Measurements from ENCODE around the gene HLA-B.
A peak's percentile ranks its signal among the peaks of the same experiment; 100 is the strongest.

HLA-B gene

DNA sequence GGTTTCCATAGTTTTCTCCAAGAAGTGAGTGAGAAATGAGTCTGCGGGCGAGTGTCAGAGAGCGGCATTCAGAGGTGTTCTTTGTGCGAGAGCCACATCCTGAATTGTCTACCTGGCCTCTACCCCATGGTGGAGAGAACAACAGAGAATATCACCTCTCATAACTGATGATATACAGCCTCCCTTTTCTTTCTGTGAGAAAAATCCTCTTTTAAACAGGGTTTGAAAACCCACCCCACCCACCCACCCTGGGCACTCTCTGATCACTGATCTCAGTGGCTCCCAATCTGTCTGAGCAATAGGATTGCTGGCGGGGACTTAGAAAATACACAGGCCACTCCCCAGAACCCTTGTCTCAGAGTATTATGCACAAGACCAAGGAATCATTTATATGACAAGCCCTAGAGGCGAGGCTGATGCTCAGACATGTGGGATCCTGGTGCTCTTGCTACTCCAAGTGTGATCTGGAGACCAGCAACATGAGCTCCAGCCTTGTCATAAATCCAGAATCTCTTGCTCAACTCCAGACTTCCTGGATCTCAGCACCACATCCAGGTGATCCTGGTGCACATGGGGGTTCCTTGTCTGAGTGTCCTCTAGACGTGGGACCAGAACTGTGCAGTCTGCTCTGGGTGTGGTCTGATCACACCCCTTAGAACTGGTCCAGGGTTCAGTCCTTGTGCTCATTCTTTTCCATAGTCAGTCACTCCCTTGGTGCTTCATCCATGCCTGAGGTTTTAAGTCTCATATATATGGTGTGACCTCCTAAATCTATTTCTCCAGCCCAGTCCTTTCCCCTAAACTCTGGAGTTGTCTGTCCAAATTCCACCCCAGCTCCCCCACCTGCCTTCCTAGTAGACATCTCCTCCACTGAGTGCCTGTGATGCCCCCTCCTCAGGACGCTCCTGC, 5.3 kb downstream of the HLA-B start:
- DNase-seq, result peak; percentile 3

DNA sequence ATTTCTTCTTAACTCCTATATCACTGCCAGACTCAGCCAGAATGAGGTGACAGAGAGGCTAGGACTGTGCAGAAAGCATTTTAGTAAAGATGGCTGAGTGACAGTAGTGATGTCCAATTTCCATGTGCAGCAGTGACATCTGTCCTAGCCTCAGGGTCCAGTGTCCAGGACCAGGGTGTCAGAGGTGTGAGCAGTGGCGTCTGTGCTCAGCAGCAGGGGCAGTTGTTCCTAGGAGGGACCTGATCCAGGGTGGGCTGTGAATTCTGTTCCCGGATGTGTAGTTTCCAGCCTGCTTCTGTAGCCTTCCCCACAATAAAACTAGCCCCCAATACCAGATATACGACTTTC, 6.0 kb downstream of the HLA-B start:
- no peak for DNase-seq

DNA sequence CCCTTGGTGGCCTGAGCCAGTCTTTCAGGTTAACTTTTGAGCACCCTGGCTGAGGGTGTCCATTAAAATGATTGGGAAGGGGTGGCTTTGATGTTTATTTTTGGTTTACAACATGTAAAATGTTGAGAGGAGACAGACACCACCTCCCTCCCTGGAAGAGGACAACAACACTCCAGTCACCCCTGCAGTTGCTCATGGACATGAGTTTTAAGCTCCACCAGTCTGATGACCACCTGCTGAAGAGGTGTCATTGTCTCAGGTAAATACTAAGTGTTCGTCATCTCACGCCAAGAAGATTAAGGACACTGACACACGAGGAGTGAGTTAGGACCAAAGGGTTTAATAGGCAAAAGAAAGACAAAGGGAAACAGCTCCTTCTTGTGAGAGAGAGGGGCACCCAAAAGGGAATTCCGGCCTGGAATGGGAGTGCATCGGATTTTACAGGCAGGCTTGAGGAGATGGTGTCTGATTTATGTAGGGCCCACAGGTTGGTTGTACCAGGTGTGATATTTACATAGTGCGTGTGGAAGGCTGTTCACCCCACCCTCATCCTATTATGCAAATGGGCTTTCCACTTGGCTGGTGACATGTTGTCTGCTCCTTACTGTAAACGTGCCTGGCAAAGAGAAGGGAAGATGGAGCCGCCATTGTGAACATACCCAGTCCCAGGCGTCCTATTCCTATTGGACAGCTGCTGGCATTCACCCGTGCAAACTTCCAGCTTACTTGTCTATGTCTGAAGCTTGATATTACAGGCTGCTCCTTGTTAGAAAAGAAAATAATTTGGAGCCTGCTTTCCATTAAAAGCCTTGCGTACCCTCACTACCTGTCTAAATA, 6.6 kb downstream of the HLA-B start:
- no peak for DNase-seq

DNA sequence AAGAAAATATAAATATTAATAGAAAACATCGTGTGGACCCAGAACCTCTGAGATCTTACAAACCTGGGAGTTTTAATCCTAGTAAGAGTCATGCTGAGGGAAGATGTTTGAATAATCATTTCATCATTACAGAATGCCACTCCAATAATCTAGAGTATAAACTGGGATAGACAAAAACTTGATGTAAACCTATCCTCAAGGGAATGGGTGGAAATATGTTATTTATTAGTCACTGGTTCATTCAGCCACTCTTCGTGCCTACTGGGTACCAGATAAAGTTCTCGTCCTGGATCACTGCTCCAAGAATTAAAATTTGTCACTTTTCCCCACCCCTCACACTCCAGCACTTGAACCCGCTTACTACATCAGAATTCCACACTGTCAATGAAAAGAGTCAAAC, 7.7 kb downstream of the HLA-B start:
- DNase-seq, result no peak

DNA sequence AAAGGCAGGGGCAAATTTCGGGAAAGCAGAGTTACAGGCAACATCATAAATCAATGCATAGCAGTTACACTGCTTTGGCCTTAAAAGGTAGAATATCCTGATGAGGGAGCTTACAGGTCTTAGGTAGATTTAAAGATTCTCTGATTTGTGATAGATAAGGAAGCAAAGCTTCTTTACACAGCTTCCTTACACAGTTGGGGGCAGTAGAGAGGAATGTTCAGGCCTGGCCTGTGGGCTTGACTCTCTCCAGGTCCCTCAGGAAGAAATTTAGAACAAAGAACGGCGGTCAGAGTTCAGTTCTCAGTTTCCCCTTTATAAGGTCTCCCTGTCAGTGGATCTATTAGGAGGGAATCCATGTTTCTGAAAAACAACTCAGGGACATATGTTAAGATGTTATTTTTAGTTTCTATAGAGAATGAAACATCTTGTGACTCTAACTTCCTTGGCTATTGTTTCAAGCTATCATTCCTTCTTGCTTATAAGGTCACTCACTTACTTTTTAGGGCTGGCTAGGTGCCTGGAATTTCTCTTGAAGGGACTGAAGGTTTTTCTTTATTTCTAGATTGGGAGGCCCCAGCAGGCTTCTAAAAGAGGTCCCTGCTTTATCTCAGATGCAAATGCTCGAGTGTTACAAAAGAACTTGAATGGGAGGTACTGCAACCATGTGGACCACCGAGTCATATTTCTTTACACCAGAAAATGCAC, 11.8 kb downstream of the HLA-B start:
- no peak for DNase-seq

- DNase-seq, result no peak
Measured at GRCh38 chr6:31340228-31340627, 16.8 kb downstream of the HLA-B start.

DNA sequence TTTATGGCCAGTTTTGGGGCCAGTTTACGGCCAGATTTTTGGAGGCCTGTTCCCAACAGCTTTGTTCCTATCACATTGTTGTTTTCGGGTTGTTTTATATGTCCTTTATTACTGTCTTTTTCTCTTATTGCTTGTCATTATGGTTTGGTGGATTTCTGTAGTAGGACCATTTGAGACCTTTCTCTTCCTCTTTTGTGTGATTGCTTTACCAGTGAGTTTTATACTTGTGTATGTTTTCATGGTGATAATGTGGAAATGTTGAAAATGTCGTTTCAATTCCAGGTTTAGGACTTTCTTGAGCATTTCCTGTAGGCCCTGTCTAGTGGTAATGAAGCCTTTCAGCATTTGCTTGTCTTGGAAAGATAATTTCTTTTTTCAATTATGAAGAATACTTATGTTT, 17.8 kb downstream of the HLA-B start:
- no peak for DNase-seq

DNA sequence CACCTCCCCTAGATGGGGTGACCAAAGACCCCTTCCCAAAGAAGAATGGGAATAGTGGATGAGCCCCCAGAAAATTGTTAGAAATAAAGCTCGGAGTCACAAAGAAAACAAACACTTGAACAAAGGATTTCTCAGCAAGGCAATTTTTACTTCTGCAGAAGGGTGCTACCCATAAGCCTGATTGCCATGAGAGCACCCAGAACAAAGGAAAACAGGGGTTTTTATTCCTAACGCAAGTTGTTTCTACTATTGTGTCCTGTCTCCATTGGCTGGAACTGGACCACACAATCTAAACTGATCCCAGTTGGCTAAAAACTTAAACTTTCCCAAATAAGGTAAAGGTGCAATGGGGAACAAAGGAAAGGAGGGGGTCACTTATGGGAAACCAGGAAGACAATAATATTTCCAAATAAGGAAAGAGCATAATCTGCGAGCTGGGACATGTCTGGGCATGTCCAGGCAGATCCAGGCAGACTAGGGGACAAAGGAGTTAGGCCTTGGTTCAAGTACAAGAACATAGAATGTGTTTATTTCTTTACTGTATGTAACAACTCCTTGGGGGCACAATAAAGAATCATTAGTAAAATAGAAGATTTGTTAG, 20.0 kb downstream of the HLA-B start:
- DNase-seq, result no peak

DNA sequence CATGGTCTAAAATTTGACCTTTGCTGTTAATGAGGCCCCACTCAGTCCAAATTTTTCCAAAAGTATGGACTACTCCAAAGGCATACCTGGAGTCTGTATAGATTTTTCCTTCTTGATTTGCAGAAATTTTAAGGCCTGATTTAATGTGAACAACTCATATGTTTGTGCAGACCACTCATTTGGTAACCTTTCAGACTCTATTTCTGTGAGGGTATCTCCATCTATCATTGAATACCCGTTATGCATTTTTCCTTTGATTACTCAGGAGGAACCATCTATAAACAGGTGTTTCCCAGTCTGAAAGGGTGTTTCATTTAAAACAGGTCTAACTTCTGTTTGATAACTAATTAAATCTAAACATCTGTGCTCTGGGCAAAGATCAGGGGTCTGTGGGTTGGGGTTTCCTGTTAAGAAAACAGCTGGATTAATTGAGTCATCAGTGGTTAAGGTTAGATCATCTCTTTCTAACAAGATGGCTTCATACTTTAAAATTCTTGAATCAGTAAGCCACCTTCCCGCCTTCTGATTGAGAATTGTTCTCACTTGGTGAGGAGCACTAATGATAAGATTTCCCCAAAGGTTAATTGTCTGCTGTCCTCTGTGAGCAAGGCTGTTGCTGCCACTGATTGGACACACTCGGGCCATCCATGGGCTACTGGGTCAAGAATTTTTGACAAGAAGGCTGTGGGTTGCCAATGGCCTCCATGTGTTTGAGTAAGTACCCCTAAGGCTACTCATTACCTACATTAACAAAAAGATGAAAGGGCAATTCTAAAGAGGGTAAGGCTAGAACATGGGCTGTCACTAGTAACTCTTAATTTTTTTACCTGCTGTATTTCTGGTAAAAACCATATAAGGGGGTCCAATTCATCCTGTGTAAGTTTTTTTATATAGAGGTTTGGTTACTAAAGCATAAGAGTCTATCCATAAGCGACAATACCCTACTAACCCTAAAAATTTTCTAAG, 24.1 kb downstream of the HLA-B start:
- no peak for DNase-seq

DNA sequence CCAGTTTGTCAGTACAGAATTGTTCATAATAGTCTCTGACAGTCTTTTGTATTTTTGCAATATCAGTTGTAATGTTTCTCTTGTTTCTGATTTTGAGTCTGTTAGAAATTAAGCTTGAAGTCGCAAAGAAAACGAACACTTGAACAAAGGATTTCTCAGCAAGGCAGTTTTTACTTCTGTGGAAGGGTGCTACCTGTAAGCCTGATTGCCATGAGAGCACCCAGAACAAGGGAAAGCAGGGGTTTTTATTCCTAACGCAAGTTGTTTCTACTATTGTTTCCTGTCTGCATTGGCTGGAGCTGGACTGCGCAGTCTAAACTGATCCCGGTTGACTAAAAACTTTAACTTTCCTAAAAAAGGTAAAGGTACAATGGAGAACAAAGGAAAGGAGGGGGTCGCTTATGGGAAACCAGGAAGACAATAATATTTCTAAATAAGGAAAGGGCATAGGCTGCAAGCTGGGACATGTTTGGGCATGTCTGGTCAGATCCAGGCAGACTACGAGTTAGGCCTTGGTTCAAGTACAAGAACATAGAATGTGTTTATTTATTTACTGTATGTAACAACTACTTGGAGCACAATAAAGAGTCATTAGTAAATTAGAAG, 28.5 kb downstream of the HLA-B start:
- no peak for DNase-seq

DNA sequence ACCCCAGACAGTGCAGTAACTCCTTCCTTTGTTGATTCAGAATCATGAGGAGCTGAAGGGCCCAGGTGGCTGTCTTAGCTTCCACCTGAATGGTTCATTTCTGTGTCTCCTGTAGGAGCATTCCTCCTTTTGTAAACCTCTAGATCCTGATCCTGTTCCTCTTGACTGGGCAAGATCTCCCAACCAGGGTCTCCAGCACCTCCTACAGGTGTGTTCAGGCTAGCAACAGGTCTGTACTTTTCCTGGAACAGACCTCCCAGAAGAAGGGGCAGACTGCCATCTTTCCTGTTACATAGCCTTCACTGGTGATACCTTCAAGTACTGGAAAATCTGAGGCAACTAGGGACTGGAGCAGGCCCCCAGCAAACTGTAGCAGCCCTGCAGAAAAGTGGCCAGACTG, 35.2 kb downstream of the HLA-B start:
- DNase-seq, result no peak

GRCh38 chr6:31321005-31321707, 35.8 kb downstream of the HLA-B start:
- DNase-seq, result no peak

GRCh38 chr6:31317036-31317435, 39.9 kb downstream of the HLA-B start:
- DNase-seq, result no peak

- DNase-seq, result no peak
Measured at GRCh38 chr6:31309641-31310040, 47.3 kb downstream of the HLA-B start.

GRCh38 chr6:31308845-31309175, 48.2 kb downstream of the HLA-B start:
- no peak for DNase-seq

DNA sequence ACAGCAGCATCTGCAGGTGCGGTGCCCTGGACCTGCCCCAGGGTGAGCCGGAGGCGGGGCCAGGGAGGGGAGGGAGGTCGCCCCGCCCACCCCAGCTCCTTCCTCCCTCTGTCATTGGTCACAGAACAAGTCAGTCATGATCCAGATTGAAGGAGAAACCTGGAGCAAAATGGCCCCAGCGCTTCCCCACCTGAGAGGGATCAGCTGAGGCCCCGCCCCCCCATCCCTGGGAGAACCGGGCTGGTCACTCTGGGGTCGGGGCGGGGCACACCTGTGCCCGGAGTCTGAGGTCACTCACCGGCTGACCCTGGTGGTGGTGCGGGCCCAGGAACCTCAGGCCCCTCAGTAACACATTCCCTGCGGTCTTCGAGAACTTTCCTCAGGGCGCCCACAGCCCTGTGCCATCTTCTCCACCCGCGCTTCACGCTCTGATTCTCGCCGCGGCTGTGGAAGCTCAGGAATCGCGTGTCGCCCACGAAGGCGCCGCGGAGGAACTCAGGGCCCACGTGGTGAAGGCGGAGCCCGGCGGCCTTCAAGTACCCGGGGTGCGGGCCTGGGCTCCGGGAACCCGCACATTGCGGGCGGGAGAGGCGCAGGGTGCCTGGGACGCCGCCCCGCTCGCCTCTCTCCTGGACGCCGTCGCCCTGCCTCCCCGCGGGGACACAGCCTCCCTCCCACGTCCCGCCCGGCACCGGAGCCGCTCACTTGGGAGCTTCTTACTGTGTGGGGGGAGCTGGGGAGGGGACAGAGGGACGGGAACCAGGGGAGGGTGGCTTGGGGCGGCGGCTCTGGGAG, 48.7 kb downstream of the HLA-B start:
- peak; percentile 61 for DNase-seq

DNA sequence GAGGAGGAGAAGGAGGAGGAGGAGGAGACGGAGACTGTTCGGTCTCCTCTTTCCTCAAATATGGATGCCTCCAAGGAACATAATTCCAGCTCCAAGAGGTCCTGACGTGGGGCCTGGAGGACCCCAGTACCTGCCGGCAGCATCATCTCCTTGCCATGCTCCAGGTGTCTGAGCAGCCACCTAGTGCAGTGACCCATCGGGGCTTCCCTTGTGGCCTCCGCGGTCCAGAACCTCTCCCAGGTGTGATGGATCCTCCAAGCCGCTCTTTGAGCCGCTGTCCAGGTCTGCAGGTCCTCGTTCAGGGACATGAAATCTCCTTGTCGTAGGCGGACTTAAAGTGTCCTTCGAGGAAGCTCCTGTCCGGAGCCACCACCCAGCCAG, 49.3 kb downstream of the HLA-B start:
- DNase-seq, result no peak

- no peak for DNase-seq
Measured at GRCh38 chr6:31305703-31306219, 51.2 kb downstream of the HLA-B start.

GRCh38 chr6:31304683-31305082, 52.3 kb downstream of the HLA-B start:
- DNase-seq, result no peak

All from activated effector memory CD4-positive, alpha-beta T cell treated with Interleukin-2 at 50 U/mL for 16 hours (primary cell).